Stimulated activated CD4-positive, alpha-beta T cell treated with anti-CD3 and anti-CD28 coated beads, Interleukin-2, amount 100 ng/mL, for 48 hours (primary cell): ENCODE measurements around the gene OSBPL10.

Experiments used
- DNase-seq, 2 donors: peaks; one replicate each; pipeline ENCODE4 v3.0.0-alpha.2; 2020

The OSBPL10 gene

DNA sequence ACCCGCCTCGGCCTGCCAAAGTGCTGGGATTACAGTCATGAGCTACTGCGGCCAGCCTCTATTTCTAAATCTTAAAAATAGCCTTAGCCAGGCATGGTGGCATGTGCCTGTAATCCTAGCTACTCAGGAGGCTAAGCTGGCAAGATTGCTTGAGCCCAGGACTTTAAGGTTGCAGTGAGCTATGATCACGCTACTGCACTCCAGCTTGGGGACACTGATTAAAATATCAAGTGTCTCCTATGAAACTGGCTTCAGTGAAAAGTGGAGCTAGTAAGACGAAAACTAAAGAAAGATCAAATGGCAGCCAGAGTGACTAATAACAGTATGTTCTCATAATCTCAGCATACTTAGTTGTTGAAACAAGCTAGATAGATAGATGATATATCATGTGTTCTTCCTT, 335.8 kb downstream of the OSBPL10 start:
- no peak for DNase-seq

DNA sequence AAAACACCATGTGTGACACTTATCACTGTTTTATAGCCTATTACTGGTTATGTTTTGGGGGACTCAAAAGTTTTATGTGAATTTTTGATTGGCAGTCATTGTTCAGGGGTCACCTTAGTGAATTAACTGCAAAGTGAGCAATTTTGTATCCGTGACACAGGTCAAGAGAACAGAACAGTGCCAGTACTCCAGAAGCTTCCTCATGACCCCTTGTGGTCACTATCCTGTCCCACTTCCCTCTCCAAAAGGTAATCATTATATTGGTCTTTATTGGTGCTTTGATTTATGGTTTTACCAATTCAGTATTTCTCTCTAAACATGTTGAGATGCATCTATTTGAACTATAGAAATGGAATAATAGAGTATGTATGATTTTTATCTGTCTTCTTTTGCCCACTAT, 341.2 kb downstream of the OSBPL10 start:
- no peak for DNase-seq

DNA sequence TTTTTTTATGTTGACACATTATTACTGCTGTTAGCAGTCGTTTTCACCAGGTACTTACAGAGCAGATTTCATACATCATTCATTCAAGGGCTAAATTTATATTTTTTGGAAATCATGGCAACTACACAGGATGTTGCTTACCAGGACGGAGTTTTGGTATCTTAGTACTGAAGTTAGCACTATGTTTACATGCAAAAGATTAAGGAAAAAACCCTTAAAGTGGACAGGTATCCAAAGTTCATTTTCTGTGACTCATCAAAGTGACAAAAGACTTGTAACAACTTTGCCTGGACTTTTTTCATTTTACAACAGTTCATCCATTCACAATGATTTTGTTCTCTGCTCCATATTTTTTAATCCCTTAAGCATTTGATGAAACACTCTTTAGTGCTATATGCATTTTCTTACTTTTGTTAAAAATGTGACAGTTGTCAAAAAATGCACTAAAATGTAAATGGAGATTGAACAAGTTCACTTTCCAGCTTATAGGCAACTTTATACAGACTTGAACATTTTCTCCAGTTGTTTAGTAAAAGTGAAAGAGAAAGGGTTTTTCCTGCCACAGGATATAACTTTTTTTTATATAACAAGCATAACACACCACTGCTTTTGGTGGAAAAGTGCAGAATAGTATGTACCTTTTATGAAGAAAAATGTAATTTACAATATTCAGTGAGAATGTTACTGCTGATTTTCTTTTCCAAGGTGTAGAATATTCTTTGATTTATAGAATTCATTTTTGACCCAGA, 344.2 kb downstream of the OSBPL10 start:
- no peak for DNase-seq

GRCh38 chr3:31636049-31636448, 345.0 kb downstream of the OSBPL10 start:
- no peak for DNase-seq

GRCh38 chr3:31635545-31635944, 345.5 kb downstream of the OSBPL10 start:
- no peak for DNase-seq

GRCh38 chr3:31634476-31634875, 346.6 kb downstream of the OSBPL10 start:
- no peak for DNase-seq

DNA sequence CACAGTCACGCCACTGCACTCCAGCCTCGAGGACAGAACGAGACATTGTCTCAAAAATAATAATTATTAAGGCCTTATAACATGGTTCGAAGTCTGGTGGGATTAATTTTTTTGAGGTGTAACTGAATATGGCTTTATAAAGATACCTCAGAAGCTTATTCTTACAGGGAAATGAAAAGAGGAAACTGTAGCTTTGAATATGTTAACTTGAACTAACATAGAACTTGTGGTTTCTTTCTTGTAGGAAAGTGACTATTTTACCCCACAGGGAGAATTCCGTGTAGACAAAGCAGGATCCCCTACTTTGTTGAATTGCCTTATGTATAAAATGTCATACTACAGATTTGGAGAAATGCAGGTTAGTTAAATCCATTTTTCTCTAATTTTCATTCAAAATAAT, 352.0 kb downstream of the OSBPL10 start:
- DNase-seq: no peak

GRCh38 chr3:31625358-31625757, 355.7 kb downstream of the OSBPL10 start:
- no peak for DNase-seq

- DNase-seq: no peak
Measured at GRCh38 chr3:31624083-31624709, 356.9 kb downstream of the OSBPL10 start.

GRCh38 chr3:31622636-31623288, 358.3 kb downstream of the OSBPL10 start:
- no peak for DNase-seq

DNA sequence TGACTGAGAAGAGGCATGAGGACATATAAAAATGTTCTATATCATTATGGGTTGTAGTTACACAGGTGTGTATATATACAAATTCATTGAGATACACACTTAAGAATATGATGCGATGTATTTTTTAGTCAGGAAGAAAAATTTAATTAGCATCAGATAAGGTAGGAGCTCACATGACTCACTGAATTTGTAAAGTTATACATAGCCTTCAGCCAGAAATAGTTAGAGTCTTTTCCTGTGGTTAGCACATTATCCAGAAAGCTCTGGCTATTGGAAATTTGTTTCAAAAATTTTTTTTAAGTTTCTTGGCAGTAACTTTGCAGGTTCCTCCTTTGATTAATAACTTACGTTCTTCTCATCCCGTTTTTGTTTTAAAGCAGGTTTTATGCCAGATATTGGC, 359.7 kb downstream of the OSBPL10 start:
- no peak for DNase-seq

- no peak for DNase-seq
Measured at GRCh38 chr3:31620656-31621055, 360.4 kb downstream of the OSBPL10 start.

DNA sequence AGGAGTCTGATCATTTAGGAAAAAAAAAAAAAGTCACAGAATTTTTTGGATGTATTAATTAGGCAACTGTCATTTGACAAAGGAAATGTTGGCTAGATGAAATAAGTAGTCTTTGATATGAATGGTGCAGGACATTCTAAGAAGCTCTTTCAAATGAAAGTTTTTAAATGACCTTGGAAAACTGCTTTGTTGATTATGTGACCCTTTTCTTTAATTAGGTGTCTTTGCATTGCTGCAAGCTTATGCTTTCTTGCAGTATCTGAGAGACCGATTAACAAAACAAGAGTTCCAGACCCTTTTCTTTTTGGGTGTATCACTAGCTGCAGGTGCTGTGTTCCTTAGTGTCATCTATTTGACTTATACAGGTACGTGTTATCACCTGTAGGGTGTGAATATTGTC, 364.4 kb downstream of the OSBPL10 start:
- no peak for DNase-seq

- DNase-seq: no peak
Measured at GRCh38 chr3:31615071-31615875, 365.8 kb downstream of the OSBPL10 start.

DNA sequence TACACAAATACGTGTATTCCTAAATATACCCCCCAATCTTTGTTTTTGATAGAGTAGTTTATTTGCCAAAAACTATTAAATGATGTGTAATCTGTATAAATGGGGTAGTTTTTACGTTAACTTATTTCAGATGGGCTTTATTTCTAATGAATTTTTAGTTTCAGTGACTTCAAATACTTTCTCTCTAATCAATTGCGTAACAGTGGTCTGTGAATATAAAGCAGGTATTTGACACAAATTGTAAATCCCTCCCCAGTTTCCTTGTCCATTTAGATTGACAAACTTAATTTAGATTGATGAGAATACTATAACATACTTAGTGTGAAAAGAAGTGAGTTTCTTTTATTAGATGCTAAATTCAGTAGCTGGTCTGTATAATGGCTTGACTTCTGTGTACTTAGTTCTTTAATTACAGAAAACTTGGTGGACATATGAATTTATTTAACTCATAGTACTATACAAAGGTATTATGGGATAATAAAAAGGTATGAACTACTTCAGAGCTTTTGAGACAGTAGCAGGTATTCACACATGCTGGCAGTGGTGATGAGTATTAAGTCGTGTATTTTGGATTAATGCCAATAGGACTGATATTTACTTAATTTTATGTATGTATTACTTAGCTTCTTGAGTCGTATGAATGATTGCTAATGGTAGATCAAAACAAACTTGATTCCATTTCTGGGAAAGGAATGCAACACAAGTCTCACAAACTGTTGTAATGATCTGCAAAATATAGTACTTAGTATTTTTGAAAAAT, 366.7 kb downstream of the OSBPL10 start:
- no peak for DNase-seq

GRCh38 chr3:31613654-31614053, 367.4 kb downstream of the OSBPL10 start:
- DNase-seq: no peak

DNA sequence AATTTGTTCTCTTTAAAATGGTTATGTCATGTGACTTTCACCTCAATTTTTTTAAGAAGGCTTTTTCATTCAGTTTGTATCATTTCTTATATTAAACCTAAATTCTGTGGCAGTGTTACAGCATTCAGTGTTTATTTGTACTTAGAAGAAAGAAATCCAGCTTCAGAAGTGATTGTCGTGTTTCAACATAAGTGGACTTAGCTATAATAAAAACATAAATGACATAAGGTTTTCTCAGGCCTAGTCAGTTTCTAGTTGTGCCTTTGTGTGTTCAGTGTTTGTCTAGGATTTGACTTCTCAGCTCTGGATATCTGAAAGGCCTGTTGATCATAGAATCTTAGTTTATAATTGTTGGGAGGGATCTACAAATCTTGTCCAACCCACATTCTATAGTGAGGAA, 367.9 kb downstream of the OSBPL10 start:
- DNase-seq: no peak
